Astrocyte (in vitro differentiated cells and primary cell): ENCODE data around the gene INPP4B. TPM values are rescaled to one million over a fixed set of nuclear protein-coding genes. Genes with fewer than 3 reads are reported as not detected.
A peak's percentile ranks its signal among the peaks of the same experiment; 100 is the strongest.
"Not testable (repeated sequence)": the region's sequence is repeated elsewhere in the genome, so short reads cannot be mapped to it uniquely, and the experiment has no call there.

ENCODE experiments used
- DNase-seq: peaks from one replicate; pipeline ENCODE4 v3.0.0-alpha.2; 2010; ENCODE audit warnings: low read depth
- FAIRE-seq: peaks from 2 replicates; lab custom pipeline; 2011; peaks lifted over from hg19 to GRCh38; lab: Jason Lieb, UNC
- H2AFZ ChIP-seq: 2 replicates; pipeline ENCODE4 v1.6.0; 2012; ENCODE audit warnings: low read depth, low read length, inconsistent platforms
- H3K27ac ChIP-seq: 2 replicates; pipeline ENCODE4 v1.5.1; 2011; ENCODE audit warnings: low read depth, low read length, inconsistent platforms
- H3K27me3 ChIP-seq: 2 replicates; pipeline ENCODE4 v1.6.0; 2011; ENCODE audit warnings: low read length, inconsistent platforms; ENCODE audit not compliant: insufficient read depth
- H3K36me3 ChIP-seq: 2 replicates; pipeline ENCODE4 v1.5.1; 2011; ENCODE audit warnings: low read length, inconsistent platforms; ENCODE audit not compliant: insufficient read depth
- H3K4me1 ChIP-seq: 2 replicates; pipeline ENCODE4 v1.5.1; 2011; ENCODE audit warnings: low read length, inconsistent platforms; ENCODE audit not compliant: insufficient read depth
- H3K4me2 ChIP-seq: 2 replicates; pipeline ENCODE4 v1.6.0; 2012; ENCODE audit warnings: low read length, inconsistent platforms
- H3K4me3 ChIP-seq: 2 replicates; pipeline ENCODE4 v1.5.1; 2011; ENCODE audit warnings: low read depth, mild to moderate bottlenecking, low read length, inconsistent platforms; ENCODE audit not compliant: insufficient read depth
- H3K79me2 ChIP-seq: 2 replicates; pipeline ENCODE4 v1.6.0; 2012; ENCODE audit warnings: mild to moderate bottlenecking, low read length, inconsistent platforms; ENCODE audit not compliant: insufficient read depth
- H3K9ac ChIP-seq: 2 replicates; pipeline ENCODE4 v1.6.0; 2012; ENCODE audit warnings: mild to moderate bottlenecking, low read length, inconsistent platforms
- H3K9me3 ChIP-seq: 2 replicates; pipeline ENCODE4 v1.5.1; 2012; ENCODE audit warnings: low read depth, mild to moderate bottlenecking, low read length, inconsistent platforms; ENCODE audit not compliant: insufficient read depth
- H4K20me1 ChIP-seq: 2 replicates; pipeline ENCODE4 v1.6.0; 2012; ENCODE audit warnings: low read length, inconsistent platforms; ENCODE audit not compliant: insufficient read depth
- H3K27ac Mint-ChIP-seq: one replicate; pipeline ENCODE4 v1.8.0; 2021; ENCODE audit warnings: mild to moderate bottlenecking, mixed read lengths; ENCODE audit not compliant: unreplicated experiment
- H3K27me3 Mint-ChIP-seq: one replicate; pipeline ENCODE4 v1.8.0; 2021; ENCODE audit warnings: low read depth, mixed read lengths; ENCODE audit not compliant: unreplicated experiment
- H3K36me3 Mint-ChIP-seq: one replicate; pipeline ENCODE4 v1.8.0; 2021; ENCODE audit warnings: low read depth, mixed read lengths; ENCODE audit not compliant: unreplicated experiment
- H3K4me1 Mint-ChIP-seq: one replicate; pipeline ENCODE4 v1.8.0; 2021; ENCODE audit warnings: low read depth, mixed read lengths; ENCODE audit not compliant: unreplicated experiment
- H3K4me3 Mint-ChIP-seq: one replicate; pipeline ENCODE4 v1.8.0; 2021; ENCODE audit warnings: mild to moderate bottlenecking, moderate library complexity, mixed read lengths; ENCODE audit not compliant: unreplicated experiment
- H3K9me3 Mint-ChIP-seq: one replicate; pipeline ENCODE4 v1.8.0; 2021; ENCODE audit warnings: mild to moderate bottlenecking, mixed read lengths; ENCODE audit not compliant: unreplicated experiment
- CTCF ChIP-seq: IDR thresholded peaks from 2 replicates; pipeline ENCODE4 v1.5.1; 2011; ENCODE audit warnings: low read depth, mild to moderate bottlenecking, inconsistent platforms, low read length, moderate library complexity; ENCODE audit not compliant: insufficient read depth
- EZH2 ChIP-seq: IDR thresholded peaks from 2 replicates; pipeline ENCODE4 v1.6.1; 2012; ENCODE audit warnings: mild to moderate bottlenecking, low read length, inconsistent platforms; ENCODE audit not compliant: insufficient read depth
- total RNA-seq: library from RNA; stranded (reverse); gene quantifications from 2 replicates; pipeline ENCODE4 v1.2.1, GENCODE V29; 2021

Gene INPP4B
- total RNA-seq, 1 donor from 2014 or later = 2.8 TPM

GRCh38 chr4:142081025-142081424 is 765.1 kb downstream of the INPP4B start:
- FAIRE-seq (no peak), DNase-seq (peak; percentile 29)
- no peak overlapping the region for H2AFZ ChIP-seq
- H3K27me3 ChIP-seq = no peaks in the 10 kb centered on the region
- Mint-ChIP-seq H3K27ac (no peak overlapping the region), H3K9me3 (no peaks in the 10 kb centered on the region), H3K4me1 (peaks cover 8% of the 10 kb centered on the region), H3K4me3 (no peak overlapping the region), H3K27me3 (no peaks in the 10 kb centered on the region), H3K36me3 (no peaks in the 10 kb centered on the region)
- H3K27ac ChIP-seq = no peak overlapping the region
- no peaks in the 10 kb centered on the region for H3K4me1 ChIP-seq
- H4K20me1 ChIP-seq = no peaks in the 10 kb centered on the region
- no peak overlapping the region for H3K9ac ChIP-seq
- no peaks in the 10 kb centered on the region for H3K79me2 ChIP-seq
- no peaks in the 10 kb centered on the region for H3K36me3 ChIP-seq
- no peak overlapping the region for H3K4me3 ChIP-seq
- no peak overlapping the region for H3K4me2 ChIP-seq
- no peaks in the 10 kb centered on the region for H3K9me3 ChIP-seq
- no peak for TF ChIP-seq EZH2
- TF ChIP-seq CTCF = no peak

GRCh38 chr4:142079959-142080358 is 766.1 kb downstream of the INPP4B start:
- Histone ChIP-seq H3K27me3 (no peaks in the 10 kb centered on the region), H4K20me1 (no peaks in the 10 kb centered on the region), H3K9me3 (no peaks in the 10 kb centered on the region), H3K4me3 (no peak overlapping the region), H3K36me3 (no peaks in the 10 kb centered on the region), H3K27ac (no peak overlapping the region), H3K79me2 (no peaks in the 10 kb centered on the region), H3K4me2 (no peak overlapping the region), H3K4me1 (no peaks in the 10 kb centered on the region), H2AFZ (no peak overlapping the region), H3K9ac (no peak overlapping the region)
- no peak for TF ChIP-seq CTCF
- TF ChIP-seq EZH2 = no peak
- Mint-ChIP-seq H3K9me3 (no peaks in the 10 kb centered on the region), H3K27ac (no peak overlapping the region), H3K27me3 (no peaks in the 10 kb centered on the region), H3K36me3 (no peaks in the 10 kb centered on the region), H3K4me3 (no peak overlapping the region), H3K4me1 (peaks cover 8% of the 10 kb centered on the region)
- FAIRE-seq (no peak), DNase-seq (no peak)

GRCh38 chr4:142077048-142077447 is 769.1 kb downstream of the INPP4B start:
- no peak overlapping the region for H3K4me3 Mint-ChIP-seq
- no peak for FAIRE-seq
- no peaks in the 10 kb centered on the region for H3K36me3 ChIP-seq
- no peaks in the 10 kb centered on the region for H3K27me3 Mint-ChIP-seq
- H3K4me1 Mint-ChIP-seq = peaks cover 6% of the 10 kb centered on the region
- no peaks in the 10 kb centered on the region for H4K20me1 ChIP-seq
- no peaks in the 10 kb centered on the region for H3K9me3 ChIP-seq
- TF ChIP-seq CTCF = no peak
- TF ChIP-seq EZH2 = no peak
- H3K27me3 ChIP-seq = no peaks in the 10 kb centered on the region
- no peak overlapping the region for H3K4me3 ChIP-seq
- H3K4me1 ChIP-seq = no peaks in the 10 kb centered on the region
- H2AFZ ChIP-seq = no peak overlapping the region
- H3K4me2 ChIP-seq = no peak overlapping the region
- H3K9me3 Mint-ChIP-seq = no peaks in the 10 kb centered on the region
- no peak overlapping the region for H3K27ac Mint-ChIP-seq
- H3K36me3 Mint-ChIP-seq = no peaks in the 10 kb centered on the region
- no peak overlapping the region for H3K27ac ChIP-seq
- H3K79me2 ChIP-seq = no peaks in the 10 kb centered on the region
- DNase-seq = no peak
- no peak overlapping the region for H3K9ac ChIP-seq

GRCh38 chr4:142068304-142068703 is 777.8 kb downstream of the INPP4B start:
- H3K9me3 Mint-ChIP-seq = peaks cover 15% of the 10 kb centered on the region
- not testable (repeated sequence) for H3K4me3 ChIP-seq, FAIRE-seq, H2AFZ ChIP-seq, H3K4me2 ChIP-seq, H3K36me3 Mint-ChIP-seq, H3K27ac Mint-ChIP-seq, H3K4me1 Mint-ChIP-seq, H3K36me3 ChIP-seq, H3K9me3 ChIP-seq, H3K9ac ChIP-seq, DNase-seq, H3K4me3 Mint-ChIP-seq, H3K27ac ChIP-seq, H4K20me1 ChIP-seq, H3K4me1 ChIP-seq, H3K27me3 ChIP-seq, H3K27me3 Mint-ChIP-seq, H3K79me2 ChIP-seq
